ENCODE data around the gene DEK. TPM values are rescaled to one million over a fixed set of nuclear protein-coding genes. Genes with fewer than 3 reads are reported as not detected.

DEK gene
- polyA plus RNA-seq, 2 of the 4 experiments (the other 2 are of a cell fraction), result 96.4 to 146 TPM

GRCh38 chr6:18214003-18214402 lies 50.3 kb downstream of the DEK start (continued):
- no peak for TF ChIP-seq REST (IDR thresholded peaks at IDR 0.05)
- TF ChIP-seq PBX3 (IDR thresholded peaks at IDR 0.05), result no peak

- Histone ChIP-seq H3K9me3 (no peaks in the 10 kb centered on the region), H3K27ac (no peak overlapping the region), H3K4me3 (no peak overlapping the region), H3K4me1 (peaks cover 5% of the 10 kb centered on the region; the same call in 1 of the 3 replicates), H3K4me2 (no peak overlapping the region)
- ChIA-PET POLR2A (no interaction called here), CTCF (no interaction called here)
- DNase-seq (ENCODE audit: low read depth in 1 of 2, low spot score in 1 of 2), result no peak
- TF ChIP-seq TP53 (CRISPR knock-in tag; IDR thresholded peaks at IDR 0.05) (no peak), NPAS2 (CRISPR knock-in tag; IDR thresholded peaks at IDR 0.05; ENCODE audit: borderline replicate concordance) (no peak), MAZ (IDR thresholded peaks at IDR 0.05; ENCODE audit: borderline replicate concordance, low read depth, low read length) (no peak)
- FAIRE-seq, result no peak
- no peak for ATAC-seq
- WGBS (ENCODE audit: missing lambda C conversion rate), result 86% methylated on average over 9 of the region's 9 CpGs
Measured at GRCh38 chr6:18213439-18213838, 50.9 kb downstream of the DEK start.

GRCh38 chr6:18212231-18212630 lies 52.1 kb downstream of the DEK start:
- POLR2A ChIA-PET, result no interaction called here
- Histone ChIP-seq H3K4me3 (no peak overlapping the region), H3K27ac (no peak overlapping the region), H3K4me2 (no peak overlapping the region), H3K4me1 (peaks cover 5% of the 10 kb centered on the region; the same call in 1 of the 3 replicates), H3K9me3 (no peaks in the 10 kb centered on the region)
- WGBS (ENCODE audit: missing lambda C conversion rate), result 56% methylated on average over 4 of the region's 4 CpGs
- FAIRE-seq, result no peak
- no peak for TF ChIP-seq ZNF302 (CRISPR knock-in tag; IDR thresholded peaks at IDR 0.05)
- ATAC-seq, result no peak
- peak in 1 of 2 experiments; percentile 3 for DNase-seq (ENCODE audit: low read depth in 1 of 2, low spot score in 1 of 2)
- CTCF ChIA-PET, result no interaction called here

GRCh38 chr6:18211338-18211737 lies 53.0 kb downstream of the DEK start:
- CTCF ChIA-PET, result no interaction called here
- 92% methylated on average over 6 of the region's 6 CpGs for WGBS (ENCODE audit: missing lambda C conversion rate)
- DNase-seq (ENCODE audit: low read depth in 1 of 2, low spot score in 1 of 2) (no peak), ATAC-seq (no peak), FAIRE-seq (no peak)
- POLR2A ChIA-PET, result no interaction called here
- no peak overlapping the region for H3K4me2 ChIP-seq
- H3K4me1 ChIP-seq, result peaks cover 5% of the 10 kb centered on the region; the same call in 1 of the 3 replicates
- H3K27ac ChIP-seq, result no peak overlapping the region
- H3K9me3 ChIP-seq, result no peaks in the 10 kb centered on the region
- TF ChIP-seq PBX3 (IDR thresholded peaks at IDR 0.05) (no peak), CBX2 (IDR thresholded peaks at IDR 0.05; ENCODE audit: borderline replicate concordance, low read depth) (no peak), TFCP2L1 (CRISPR knock-in tag; IDR thresholded peaks at IDR 0.05) (no peak), NFE2L2 (conservative IDR thresholded peaks at IDR 0.05; ENCODE audit: low read length) (no peak), CHD2 (IDR thresholded peaks at IDR 0.05; ENCODE audit: low read length, partially characterized antibody) (no peak), ZNF302 (CRISPR knock-in tag; IDR thresholded peaks at IDR 0.05) (no peak), MAZ (IDR thresholded peaks at IDR 0.05; ENCODE audit: borderline replicate concordance, low read depth, low read length) (no peak), CBX8 (IDR thresholded peaks at IDR 0.05) (no peak), RFX5 (IDR thresholded peaks at IDR 0.05) (no peak), NPAS2 (CRISPR knock-in tag; IDR thresholded peaks at IDR 0.05; ENCODE audit: borderline replicate concordance) (no peak), USF2 (IDR thresholded peaks at IDR 0.05) (no peak), RCOR1 (IDR thresholded peaks at IDR 0.05; ENCODE audit: low read depth, low read length) (no peak), CEBPB (IDR thresholded peaks at IDR 0.05) (no peak), POLR2A (IDR thresholded peaks at IDR 0.05; ENCODE audit: low read length) (no peak), RAD21 (conservative IDR thresholded peaks at IDR 0.05 in 1 of 2, IDR thresholded peaks at IDR 0.05 in 1 of 2) (no peak), MAFK (IDR thresholded peaks at IDR 0.05; ENCODE audit: partially characterized antibody) (no peak), ELK1 (IDR thresholded peaks at IDR 0.05; ENCODE audit: low read depth, low read length) (no peak), E2F6 (IDR thresholded peaks at IDR 0.05; ENCODE audit: borderline replicate concordance, low read depth) (no peak), HES2 (IDR thresholded peaks at IDR 0.05) (no peak)
- H3K4me3 ChIP-seq, result no peak overlapping the region

All from A549 (cell line).